GM12872 (cell line): ENCODE measurements around the gene CTSL.

Source experiments
- CTCF ChIP-seq: IDR thresholded peaks from 3 replicates; pipeline ENCODE4 v1.5.1; 2011; ENCODE audit warnings: low read depth, mild to moderate bottlenecking, low read length, moderate library complexity; ENCODE audit not compliant: insufficient read depth

The CTSL gene

GRCh38 chr9:87771316-87772006 lies 45.5 kb downstream of the CTSL start:
- no peak for TF ChIP-seq CTCF

GRCh38 chr9:87776481-87777379 lies 50.8 kb downstream of the CTSL start:
- no peak for TF ChIP-seq CTCF

GRCh38 chr9:87778996-87779395 lies 53.1 kb downstream of the CTSL start:
- no peak for TF ChIP-seq CTCF
